Right lobe of liver (tissue), 6 donors: ENCODE measurements around the gene EDDM3A. TPM values are rescaled to one million over a fixed set of nuclear protein-coding genes. Genes with fewer than 3 reads are reported as not detected.

Experiments
- ATAC-seq, 4 donors: fragments of 200-7000 bp; cut with Tn5 transposase; one replicate each; pipeline ENCODE4 v1.9.1; 2020; ENCODE audit warnings: mild to moderate bottlenecking in 4 of 4, moderate library complexity in 4 of 4
- DNase-seq, 3 donors: peaks; one replicate each; pipeline ENCODE4 v3.0.0-alpha.2; 2020
- H3K27ac ChIP-seq, 3 donors: fragments of 200-600 bp; one replicate each; pipeline ENCODE4 v1.8.0; 2022
- H3K27me3 ChIP-seq, 2 donors: fragments of 200-600 bp; one replicate each; pipeline ENCODE4 v1.8.0; 2022
- H3K36me3 ChIP-seq, 4 donors: fragments of 200-600 bp; sonication (generic) in 1 of 4; one replicate each; pipeline versions ENCODE4 v1.5.1 to v1.8.0; 2017 to 2022; ENCODE audit warnings: control low read depth in 1 of 4
- H3K4me1 ChIP-seq, 4 donors: fragments of 200-600 bp; sonication (generic) in 1 of 4; one replicate each; pipeline versions ENCODE4 v1.5.1 to v1.8.0; 2017 to 2022; ENCODE audit warnings: control low read depth in 1 of 4
- H3K4me3 ChIP-seq, 3 donors: fragments of 200-600 bp; one replicate each; pipeline ENCODE4 v1.8.0; 2022
- H3K9me3 ChIP-seq, 4 donors: fragments of 200-600 bp; sonication (generic) in 1 of 4; one replicate each; pipeline versions ENCODE4 v1.5.1 to v1.8.0; 2017 to 2022; ENCODE audit warnings: control low read depth in 1 of 4
- CTCF ChIP-seq, 4 donors: fragments of 200-600 bp in 3 of 4; fragments of 450-650 bp in 1 of 4; IDR thresholded peaks; one replicate each; pipeline versions ENCODE4 v1.5.1 to v1.8.0; 2016 to 2022; ENCODE audit warnings: antibody characterized with exemption in 4 of 4, mild to moderate bottlenecking in 2 of 4
- POLR2A ChIP-seq: fragments of 450-650 bp; IDR thresholded peaks from one replicate; pipeline ENCODE4 v1.6.1; 2017; ENCODE audit warnings: antibody characterized with exemption, mild to moderate bottlenecking
- WGBS: methylation state at CpG from one replicate; pipeline ENCODE4 v1.1.6; 2018; ENCODE audit warnings: low coverage, low lambda C conversion rate; ENCODE audit not compliant: insufficient coverage; ENCODE audit errors: missing lambda C conversion rate; 5-methylcytosine and 5-hydroxymethylcytosine counted together
- intact Hi-C, 2 donors: fragments of 100-400 bp; cut with DNase I; formaldehyde crosslinking; loops; one replicate each; pipeline versions ENCODE4 v1.11.2 to v1.14.1; 2022
- total RNA-seq, 6 experiments: library from RNA; depleted of rRNA in 2 of 6; stranded (reverse); fragments of >200 nt in 2 of 6; fragmentation: NEBNext Ultra II Directional in 3 of 6; extraction: Animal tissue kit (Norgen Biotek cat#: 25700) in 3 of 6; gene quantifications; one replicate each; pipeline versions ENCODE4 v1.1.0 to v1.2.4, GENCODE V29; 2016 to 2023
- donor health status: DM: no; HTN: yes; CAD: no.
- donor health status: DM: no; HTN: no; CAD: no.
- donor health status: DM: no; HTN: no; CAD: no.
- donor health status: DM: no; HTN: yes; CAD: no.
- donor health status: DM: no; HTN: yes; CAD: no.

Gene EDDM3A
- total RNA-seq, 6 experiments from 2014 or later, result not detected

DNA sequence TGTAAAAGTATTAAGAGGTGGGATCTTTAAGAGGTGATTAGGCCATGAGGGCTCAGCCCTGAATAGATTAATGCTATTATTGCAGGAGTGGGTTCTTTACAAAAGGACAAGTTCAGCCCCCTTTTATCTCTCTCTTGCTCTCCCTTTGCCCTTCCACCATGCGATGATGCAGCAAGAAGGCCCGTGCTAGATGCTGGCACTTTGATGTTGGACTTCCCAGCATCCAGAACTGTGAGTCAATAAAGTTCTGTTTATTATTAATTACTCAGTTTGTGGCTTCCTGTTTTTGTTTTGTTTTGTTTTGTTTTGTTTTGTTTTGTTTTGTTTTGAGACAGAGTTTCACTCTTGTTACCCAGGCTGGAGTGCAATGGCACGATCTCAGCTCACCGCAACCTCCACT is 46.9 kb downstream of the EDDM3A start:
- no peaks in the 10 kb centered on the region for H3K36me3 ChIP-seq
- no peaks in the 10 kb centered on the region for H3K27me3 ChIP-seq
- 74% methylated on average over 4 of the region's 4 CpGs for WGBS
- DNase-seq (no peak), ATAC-seq (no peak)
- TF ChIP-seq CTCF (IDR thresholded peaks at IDR 0.05) (no peak), POLR2A (no peak)
- H3K9me3 ChIP-seq, result no peaks in the 10 kb centered on the region
- intact Hi-C loops, result no loop called here
- H3K4me1 ChIP-seq, result no peaks in the 10 kb centered on the region
- no peak overlapping the region for H3K4me3 ChIP-seq
- H3K27ac ChIP-seq, result no peak overlapping the region

GRCh38 chr14:20794644-20795369 is 49.1 kb downstream of the EDDM3A start:
- Histone ChIP-seq H3K4me1 (peaks cover 0 to 2% (median 0%) of the 10 kb centered on the region in 4 donors), H3K36me3 (no peaks in the 10 kb centered on the region), H3K27me3 (no peaks in the 10 kb centered on the region), H3K9me3 (no peaks in the 10 kb centered on the region), H3K4me3 (no peak overlapping the region), H3K27ac (no peak overlapping the region)
- ATAC-seq, result no peak
- DNase-seq, result no peak
- TF ChIP-seq CTCF (IDR thresholded peaks at IDR 0.05) (no peak), POLR2A (no peak)
- 51% methylated on average over 7 of the region's 7 CpGs for WGBS
- intact Hi-C loops, result no loop called here

GRCh38 chr14:20797164-20797563 is 51.5 kb downstream of the EDDM3A start:
- Histone ChIP-seq H3K27me3 (no peaks in the 10 kb centered on the region), H3K4me3 (no peak overlapping the region), H3K36me3 (no peaks in the 10 kb centered on the region), H3K4me1 (peaks cover 0 to 7% (median 0%) of the 10 kb centered on the region in 4 donors), H3K27ac (no peak overlapping the region), H3K9me3 (no peaks in the 10 kb centered on the region)
- DNase-seq (no peak), ATAC-seq (no peak)
- intact Hi-C loops, result no loop called here
- TF ChIP-seq POLR2A (no peak), CTCF (IDR thresholded peaks at IDR 0.05) (no peak)
- 88% methylated on average over 1 of the region's 1 CpG for WGBS

Other genes starting within 250 kb of the EDDM3A start
- under 1 TPM in 2 of 6 experiments, not detected in 4; 0.29 to 0.40 TPM for gene RNASE10, start 240.3 kb upstream of the EDDM3A start, total RNA-seq
- gene RNASE9, start 184.8 kb upstream of the EDDM3A start, total RNA-seq, result not detected
- gene RNASE11, start 157.9 kb upstream of the EDDM3A start, total RNA-seq, result not detected
- gene RNASE12, start 154.5 kb upstream of the EDDM3A start, total RNA-seq, result not detected
- gene OR6S1, start 104.2 kb upstream of the EDDM3A start, total RNA-seq, result not detected
- gene RNASE4, start 61.3 kb upstream of the EDDM3A start, total RNA-seq, result 100 to 1,000 TPM; 129 to 175 (median 151) TPM
- gene ANG, start 57.1 kb upstream of the EDDM3A start, total RNA-seq, result 1,000 to 10,000 TPM in 1 of 6 experiments, 100 to 1,000 TPM in 5; 361 to 1,830 (median 780) TPM
- gene EDDM3B, start 22.5 kb downstream of the EDDM3A start, total RNA-seq, result not detected
- 1 to 10 TPM; 2.3 to 7.9 (median 4.0) TPM for gene RNASE6, start 35.4 kb downstream of the EDDM3A start, total RNA-seq
- 100 to 1,000 TPM in 1 of 6 experiments, 10 to 100 TPM in 5; 20.1 to 106 (median 34.1) TPM for gene RNASE1, start 57.0 kb downstream of the EDDM3A start, total RNA-seq
- 1 to 10 TPM in 2 of 6 experiments, not detected in 4; 1.0 to 1.1 TPM for gene RNASE3, start 145.5 kb downstream of the EDDM3A start, total RNA-seq
- gene RNASE2, start 209.6 kb downstream of the EDDM3A start, total RNA-seq, result 1 to 10 TPM in 2 of 6 experiments, under 1 TPM in 3, not detected in 1; 0.29 to 1.7 (median 0.81) TPM
- gene METTL17, start 244.1 kb downstream of the EDDM3A start, total RNA-seq, result 10 to 100 TPM; 27.5 to 70.7 (median 34.6) TPM